Epithelial cell of esophagus (primary cell): ENCODE measurements around the gene C10orf95.

Experiments
- DNase-seq: peaks from one replicate; pipeline ENCODE4 v3.0.0; 2010; ENCODE audit warnings: low read depth
- H3K4me3 ChIP-seq: 2 replicates; pipeline ENCODE4 v1.5.1; 2011; ENCODE audit warnings: mild to moderate bottlenecking, low read length, control low read depth
- TF ChIP-seq, protein P1 (sequence below): IDR thresholded peaks from 2 replicates; pipeline ENCODE4 v1.5.1; 2011; ENCODE audit warnings: low read depth, mild to moderate bottlenecking, low read length, control low read depth, inconsistent platforms; ENCODE audit not compliant: insufficient read depth; ENCODE audit errors: missing control alignments

The C10orf95 gene

GRCh38 chr10:102420714-102421506 lies 30.4 kb downstream of the C10orf95 start, which contains the start of gene FBXL15:
Gene FBXL15 (plus strand): TSS chr10:102420836. CDS start chr10:102421130, 294 bp downstream.
- TF ChIP-seq, protein P1, sequence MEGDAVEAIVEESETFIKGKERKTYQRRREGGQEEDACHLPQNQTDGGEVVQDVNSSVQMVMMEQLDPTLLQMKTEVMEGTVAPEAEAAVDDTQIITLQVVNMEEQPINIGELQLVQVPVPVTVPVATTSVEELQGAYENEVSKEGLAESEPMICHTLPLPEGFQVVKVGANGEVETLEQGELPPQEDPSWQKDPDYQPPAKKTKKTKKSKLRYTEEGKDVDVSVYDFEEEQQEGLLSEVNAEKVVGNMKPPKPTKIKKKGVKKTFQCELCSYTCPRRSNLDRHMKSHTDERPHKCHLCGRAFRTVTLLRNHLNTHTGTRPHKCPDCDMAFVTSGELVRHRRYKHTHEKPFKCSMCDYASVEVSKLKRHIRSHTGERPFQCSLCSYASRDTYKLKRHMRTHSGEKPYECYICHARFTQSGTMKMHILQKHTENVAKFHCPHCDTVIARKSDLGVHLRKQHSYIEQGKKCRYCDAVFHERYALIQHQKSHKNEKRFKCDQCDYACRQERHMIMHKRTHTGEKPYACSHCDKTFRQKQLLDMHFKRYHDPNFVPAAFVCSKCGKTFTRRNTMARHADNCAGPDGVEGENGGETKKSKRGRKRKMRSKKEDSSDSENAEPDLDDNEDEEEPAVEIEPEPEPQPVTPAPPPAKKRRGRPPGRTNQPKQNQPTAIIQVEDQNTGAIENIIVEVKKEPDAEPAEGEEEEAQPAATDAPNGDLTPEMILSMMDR = no peak
- peak; percentile 96 for DNase-seq
- H3K4me3 ChIP-seq = peak within 1 kb of the TSS; percentile 89

GRCh38 chr10:102420181-102420713 lies 31.1 kb downstream of the C10orf95 start:
- TF ChIP-seq, protein P1 = no peak
- peak overlapping the region; percentile 89 for H3K4me3 ChIP-seq

GRCh38 chr10:102419269-102420180 lies 31.8 kb downstream of the C10orf95 start:
- DNase-seq = no peak
- TF ChIP-seq, protein P1 = no peak
- H3K4me3 ChIP-seq = peak overlapping the region; percentile 89

More at GRCh38 chr10:102420181-102420713, 31.1 kb downstream of the C10orf95 start:
- DNase-seq = no peak

GRCh38 chr10:102418622-102419268 lies 32.6 kb downstream of the C10orf95 start, which contains the start of gene PSD:
Gene PSD (minus strand): TSS chr10:102418785. CDS start chr10:102417038, 1,747 bp downstream.
- peak within 1 kb of the TSS; percentile 89 for H3K4me3 ChIP-seq

GRCh38 chr10:102416695-102417094 lies 34.6 kb downstream of the C10orf95 start:
- no peak overlapping the region for H3K4me3 ChIP-seq
- TF ChIP-seq, protein P1 = no peak
- DNase-seq = no peak

More at GRCh38 chr10:102418622-102419268, 32.6 kb downstream of the C10orf95 start, which contains the start of gene PSD:
- TF ChIP-seq, protein P1 = no peak
- no peak for DNase-seq

- DNase-seq = no peak
- H3K4me3 ChIP-seq = no peak overlapping the region
- TF ChIP-seq, protein P1 = no peak
Measured at GRCh38 chr10:102416283-102416682, 35.1 kb downstream of the C10orf95 start.
